ENCODE results near the gene MYRIP.

MYRIP gene

GRCh38 chr3:40047406-40047805, 238.0 kb downstream of the MYRIP start:
- no peak overlapping the region for H3K27ac ChIP-seq
- TF ChIP-seq ZFX (IDR thresholded peaks at IDR 0.05), result no peak
- no peak for TF ChIP-seq CTCF (conservative IDR thresholded peaks at IDR 0.05)

GRCh38 chr3:40053663-40054062, 244.3 kb downstream of the MYRIP start:
- H3K27ac ChIP-seq, result no peak overlapping the region
- TF ChIP-seq CTCF (conservative IDR thresholded peaks at IDR 0.05), result no peak
- TF ChIP-seq ZFX (IDR thresholded peaks at IDR 0.05), result no peak

- no peak overlapping the region for H3K27ac ChIP-seq
- TF ChIP-seq ZFX (IDR thresholded peaks at IDR 0.05) (no peak), CTCF (conservative IDR thresholded peaks at IDR 0.05) (no peak)
Observed at GRCh38 chr3:40054568-40055222, 245.3 kb downstream of the MYRIP start.

GRCh38 chr3:40055361-40055760, 246.0 kb downstream of the MYRIP start:
- TF ChIP-seq ZFX (IDR thresholded peaks at IDR 0.05) (no peak), CTCF (conservative IDR thresholded peaks at IDR 0.05) (no peak)
- H3K27ac ChIP-seq, result no peak overlapping the region

- no peak overlapping the region for H3K27ac ChIP-seq
- TF ChIP-seq ZFX (IDR thresholded peaks at IDR 0.05), result no peak
- no peak for TF ChIP-seq CTCF (conservative IDR thresholded peaks at IDR 0.05)
Observed at GRCh38 chr3:40055956-40056355, 246.5 kb downstream of the MYRIP start.

- H3K27ac ChIP-seq, result no peak overlapping the region
- TF ChIP-seq ZFX (IDR thresholded peaks at IDR 0.05) (no peak), CTCF (conservative IDR thresholded peaks at IDR 0.05) (no peak)
Observed at GRCh38 chr3:40057077-40057476, 247.7 kb downstream of the MYRIP start.

GRCh38 chr3:40057786-40058185, 248.4 kb downstream of the MYRIP start:
- no peak for TF ChIP-seq CTCF (conservative IDR thresholded peaks at IDR 0.05)
- TF ChIP-seq ZFX (IDR thresholded peaks at IDR 0.05), result no peak
- H3K27ac ChIP-seq, result no peak overlapping the region

All from C4-2B (cell line).